Lung (tissue), 12 donors: Measurements from ENCODE around the gene DMPK. TPM values are rescaled to one million over a fixed set of nuclear protein-coding genes. Genes with fewer than 3 reads are reported as not detected.

Experiments
- ATAC-seq: fragments of 200-7000 bp; cut with Tn5 transposase; one replicate; pipeline ENCODE4 v1.9.1; 2020; ENCODE audit warnings: moderate number of reproducible peaks; ENCODE audit not compliant: insufficient read depth, low FRiP score
- DNase-seq, 3 donors: peaks; one replicate each; pipeline ENCODE4 v3.0.0-alpha.2; 2013 to 2017
- H3K27ac ChIP-seq, 2 donors: one replicate each; pipeline ENCODE4 v1.5.1; 2013; ENCODE audit warnings: mild to moderate bottlenecking in 2 of 2, moderate library complexity in 2 of 2, control low read depth in 1 of 2, inconsistent platforms in 1 of 2, low read depth in 1 of 2, low read length in 1 of 2
- H3K27me3 ChIP-seq, 3 donors: one replicate each; pipeline ENCODE4 v1.5.1; 2013; ENCODE audit warnings: low read length in 2 of 3; ENCODE audit not compliant: control insufficient read depth in 3 of 3, insufficient read depth in 3 of 3
- H3K36me3 ChIP-seq, 4 donors: one replicate each; pipeline ENCODE4 v1.5.1; 2013; ENCODE audit warnings: low read length in 4 of 4, mild to moderate bottlenecking in 1 of 4, moderate library complexity in 1 of 4; ENCODE audit not compliant: control insufficient read depth in 4 of 4, insufficient read depth in 4 of 4
- H3K4me1 ChIP-seq, 5 donors: one replicate each; pipeline ENCODE4 v1.5.1; 2013; ENCODE audit warnings: low read length in 5 of 5, mild to moderate bottlenecking in 2 of 5, moderate library complexity in 1 of 5; ENCODE audit not compliant: control insufficient read depth in 5 of 5, insufficient read depth in 5 of 5
- H3K4me3 ChIP-seq: one replicate; pipeline ENCODE4 v1.5.1; 2013; ENCODE audit warnings: mild to moderate bottlenecking, control low read depth, moderate library complexity
- H3K9ac ChIP-seq, 2 donors: one replicate each; pipeline ENCODE4 v1.5.1; 2013; ENCODE audit warnings: low read length in 2 of 2, control low read depth in 1 of 2; ENCODE audit not compliant: insufficient read depth in 1 of 2
- H3K9me3 ChIP-seq, 4 donors: one replicate each; pipeline ENCODE4 v1.5.1; 2013; ENCODE audit warnings: low read length in 3 of 4, mild to moderate bottlenecking in 1 of 4, moderate library complexity in 1 of 4; ENCODE audit not compliant: control insufficient read depth in 4 of 4, insufficient read depth in 3 of 4
- CTCF ChIP-seq: IDR thresholded peaks from 2 replicates; pipeline ENCODE4 v1.5.1; 2012; ENCODE audit warnings: mild to moderate bottlenecking; ENCODE audit errors: control extremely low read depth, extremely low read depth
- WGBS, 2 donors: extraction: QIAGEN DNeasy Blood & Tissue Kit; methylation state at CpG; one replicate each; pipeline ENCODE4 v1.1.7; 2013; 5-methylcytosine and 5-hydroxymethylcytosine counted together
- polyA plus RNA-seq, 2 donors: library from polyadenylated mRNA; stranded (reverse); fragments of 200-250 nt; gene quantifications; one replicate each; pipeline ENCODE4 v1.2.1, GENCODE V29; 2013
- total RNA-seq, 2 donors: library from RNA; depleted of rRNA in 1 of 2; stranded (reverse); fragments of >200 nt in 1 of 2; gene quantifications; one replicate each; pipeline ENCODE4 v1.2.1, GENCODE V29; 2014 to 2021
- donor health status: control.
- donor health status: control.
- donor health status: Bipolar disorder and iron deficiency.
- donor health status: healthy.
- donor health status: DM: yes; HTN: yes; CAD: no.

Gene DMPK
- total and polyA plus RNA-seq, 4 donors: 32.4 to 70.4 (median 40.4) TPM

GRCh38 chr19:45774765-45775164 lies 7.5 kb downstream of the DMPK start:
- Histone ChIP-seq H3K9ac (no peak overlapping the region), H3K27ac (no peak overlapping the region), H3K4me3 (no peak overlapping the region), H3K9me3 (no peaks in the 10 kb centered on the region), H3K36me3 (peaks cover 3 to 17% (median 13%) of the 10 kb centered on the region in 4 donors), H3K4me1 (peaks cover 0 to 10% (median 0%) of the 10 kb centered on the region in 5 donors), H3K27me3 (no peaks in the 10 kb centered on the region)
- 76 to 92% methylated on average over 9 of the region's 9 CpGs for WGBS, 2 donors
- peak; percentile 29 to 67 (median 56) for DNase-seq
- ATAC-seq: no peak
- TF ChIP-seq CTCF: no peak

DNA sequence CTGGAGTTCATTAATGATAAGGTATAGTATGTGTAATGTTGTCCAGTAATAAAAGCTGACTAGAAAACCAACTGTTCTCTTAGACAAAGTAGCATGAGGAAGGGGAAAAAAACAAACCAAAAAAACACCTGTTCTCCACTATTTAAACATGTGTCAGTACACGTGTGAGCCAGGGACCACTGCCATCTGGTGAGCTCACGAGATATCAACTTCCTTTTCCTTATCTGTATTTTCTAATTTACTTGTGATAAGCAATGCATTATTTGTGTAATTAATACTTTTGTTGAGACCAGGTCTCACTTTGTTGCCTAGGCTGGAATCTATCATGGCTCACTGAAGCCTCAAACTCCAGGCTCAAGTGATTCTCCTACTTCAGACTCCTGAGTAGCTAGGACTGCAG lies 8.9 kb downstream of the DMPK start:
- Histone ChIP-seq H3K9me3 (no peaks in the 10 kb centered on the region), H3K4me3 (no peak overlapping the region), H3K9ac (no peak overlapping the region), H3K27me3 (no peaks in the 10 kb centered on the region), H3K36me3 (peaks cover 3 to 17% (median 13%) of the 10 kb centered on the region in 4 donors), H3K4me1 (peaks cover 0 to 13% (median 0%) of the 10 kb centered on the region in 5 donors), H3K27ac (no peak overlapping the region)
- no peak for DNase-seq
- 11 to 18% methylated on average over 2 of the region's 2 CpGs for WGBS, 2 donors
- TF ChIP-seq CTCF: no peak
- ATAC-seq: no peak

DNA sequence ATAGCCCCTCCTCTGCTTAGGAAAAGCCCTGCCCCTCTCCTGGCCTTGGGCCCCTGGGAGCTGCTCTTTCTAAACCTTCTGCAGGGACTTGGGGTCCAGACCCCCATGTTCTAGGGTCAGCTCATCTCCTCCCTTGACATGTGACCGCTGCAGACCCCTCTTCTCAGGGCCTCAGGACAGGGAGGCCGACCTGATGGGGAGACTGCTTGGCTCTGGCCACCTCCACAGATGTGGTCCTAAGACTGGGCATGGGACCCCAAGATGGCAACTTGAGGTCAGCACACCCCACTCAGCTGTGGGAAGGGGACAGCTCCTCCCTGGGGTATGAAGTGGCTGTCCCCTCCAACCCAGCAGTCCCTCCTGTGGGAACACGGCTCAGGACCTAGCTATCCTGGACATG lies 9.4 kb downstream of the DMPK start:
- Histone ChIP-seq H3K9ac (no peak overlapping the region), H3K27ac (no peak overlapping the region), H3K27me3 (no peaks in the 10 kb centered on the region), H3K9me3 (no peaks in the 10 kb centered on the region), H3K4me3 (no peak overlapping the region), H3K36me3 (peaks cover 3 to 17% (median 13%) of the 10 kb centered on the region in 4 donors), H3K4me1 (peaks cover 0 to 13% (median 0%) of the 10 kb centered on the region in 5 donors)
- WGBS, 2 donors: 91 to 95% methylated on average over 3 of the region's 3 CpGs
- no peak for DNase-seq
- no peak for ATAC-seq
- TF ChIP-seq CTCF: no peak
